ENCODE measurements around the gene GCSAM. TPM values are rescaled to one million over a fixed set of nuclear protein-coding genes. Genes with fewer than 3 reads are reported as not detected.

Gene GCSAM, protein sequence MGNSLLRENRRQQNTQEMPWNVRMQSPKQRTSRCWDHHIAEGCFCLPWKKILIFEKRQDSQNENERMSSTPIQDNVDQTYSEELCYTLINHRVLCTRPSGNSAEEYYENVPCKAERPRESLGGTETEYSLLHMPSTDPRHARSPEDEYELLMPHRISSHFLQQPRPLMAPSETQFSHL
- total RNA-seq (2014; rRNA removed) (not detected in 2 replicates), Bru-seq, nascent RNA (not detected), BruChase-seq, experiment 1, labeled RNA remaining after a 6-hour chase (not detected), BruChase-seq, experiment 2, labeled RNA remaining after a 2-hour chase (not detected)
- long read RNA-seq = 0 reads

DNA sequence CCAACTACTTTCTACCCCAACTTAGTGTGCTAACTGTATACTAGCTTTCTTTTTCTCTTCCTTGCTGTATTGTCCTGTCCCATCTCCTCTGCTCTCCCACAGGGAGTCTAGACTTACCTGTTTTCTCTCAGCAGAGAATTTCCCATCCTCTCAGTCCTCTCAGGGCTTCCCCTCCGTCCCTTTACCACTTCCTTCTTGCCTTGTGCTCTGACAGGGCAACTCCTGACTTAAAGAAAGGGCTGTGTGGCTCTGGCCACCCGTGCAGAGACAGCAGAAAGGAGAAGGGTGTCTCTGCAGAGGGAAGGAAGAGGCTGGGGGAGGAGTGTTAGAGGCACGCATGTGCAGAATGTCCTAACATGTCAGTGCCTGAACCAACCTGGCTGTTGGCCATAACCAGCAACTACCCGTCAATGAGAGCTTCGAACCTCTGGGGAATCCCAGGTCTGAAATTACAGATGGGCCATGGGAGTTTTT lies at the start of gene GCSAM:
Gene GCSAM (minus strand): TSS at position 274 of the 474 bp plus-strand sequence. CDS start 128 bp downstream, at position 146.
- peaks cover 11% of the 10 kb centered on the region for H3K4me1 ChIP-seq (ENCODE audit: insufficient read depth, low read length)
- no peak within 1 kb of the TSS for H3K9ac ChIP-seq (ENCODE audit: low read length)
- H3K79me2 ChIP-seq (ENCODE audit: low read length) = no peaks in the 10 kb centered on the region
- intact Hi-C loops (cut with micrococcal nuclease) = no loop called here
- CTCF ChIA-PET = no interaction called here
- no TSS peak for BruUV-seq (replicated peaks)
- no peaks in the 10 kb centered on the region for H3F3A ChIP-seq (ENCODE audit: low read length, unreplicated experiment)
- TF ChIP-seq EZH2 (IDR thresholded peaks at IDR 0.05; ENCODE audit: low read length, unreplicated experiment) = no peak
- TF ChIP-seq EZH2phosphoT487 (IDR thresholded peaks at IDR 0.05; ENCODE audit: borderline replicate concordance, low read length) = no peak
- TF ChIP-seq, protein P1, sequence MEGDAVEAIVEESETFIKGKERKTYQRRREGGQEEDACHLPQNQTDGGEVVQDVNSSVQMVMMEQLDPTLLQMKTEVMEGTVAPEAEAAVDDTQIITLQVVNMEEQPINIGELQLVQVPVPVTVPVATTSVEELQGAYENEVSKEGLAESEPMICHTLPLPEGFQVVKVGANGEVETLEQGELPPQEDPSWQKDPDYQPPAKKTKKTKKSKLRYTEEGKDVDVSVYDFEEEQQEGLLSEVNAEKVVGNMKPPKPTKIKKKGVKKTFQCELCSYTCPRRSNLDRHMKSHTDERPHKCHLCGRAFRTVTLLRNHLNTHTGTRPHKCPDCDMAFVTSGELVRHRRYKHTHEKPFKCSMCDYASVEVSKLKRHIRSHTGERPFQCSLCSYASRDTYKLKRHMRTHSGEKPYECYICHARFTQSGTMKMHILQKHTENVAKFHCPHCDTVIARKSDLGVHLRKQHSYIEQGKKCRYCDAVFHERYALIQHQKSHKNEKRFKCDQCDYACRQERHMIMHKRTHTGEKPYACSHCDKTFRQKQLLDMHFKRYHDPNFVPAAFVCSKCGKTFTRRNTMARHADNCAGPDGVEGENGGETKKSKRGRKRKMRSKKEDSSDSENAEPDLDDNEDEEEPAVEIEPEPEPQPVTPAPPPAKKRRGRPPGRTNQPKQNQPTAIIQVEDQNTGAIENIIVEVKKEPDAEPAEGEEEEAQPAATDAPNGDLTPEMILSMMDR (conservative IDR thresholded peaks at IDR 0.05; ENCODE audit: low read depth, low read length) = no peak
- H3K4me3 ChIP-seq (ENCODE audit: low read length) = no peak within 1 kb of the TSS
- H3K36me3 ChIP-seq (ENCODE audit: low read depth, low read length) = no peaks in the 10 kb centered on the region
- no peaks in the 10 kb centered on the region for H3K27me3 ChIP-seq (ENCODE audit: low read length)
- H2AFZ ChIP-seq (ENCODE audit: low read length) = no peak within 1 kb of the TSS
- POLR2A ChIA-PET (ENCODE audit: unreplicated experiment) = no interaction called here
- no peaks in the 10 kb centered on the region for H3K9me2 ChIP-seq (replicated peaks; ENCODE audit: low read length)
- H3K4me2 ChIP-seq (ENCODE audit: low read length) = no peak within 1 kb of the TSS
- no peak within 1 kb of the TSS for H3K27ac ChIP-seq (ENCODE audit: low read length)
- DNase-seq = no peak
- no peaks in the 10 kb centered on the region for H3K9me3 ChIP-seq (ENCODE audit: low read length)
- no peak for ATAC-seq
- no peaks in the 10 kb centered on the region for H4K20me1 ChIP-seq (ENCODE audit: low read length)

DNA sequence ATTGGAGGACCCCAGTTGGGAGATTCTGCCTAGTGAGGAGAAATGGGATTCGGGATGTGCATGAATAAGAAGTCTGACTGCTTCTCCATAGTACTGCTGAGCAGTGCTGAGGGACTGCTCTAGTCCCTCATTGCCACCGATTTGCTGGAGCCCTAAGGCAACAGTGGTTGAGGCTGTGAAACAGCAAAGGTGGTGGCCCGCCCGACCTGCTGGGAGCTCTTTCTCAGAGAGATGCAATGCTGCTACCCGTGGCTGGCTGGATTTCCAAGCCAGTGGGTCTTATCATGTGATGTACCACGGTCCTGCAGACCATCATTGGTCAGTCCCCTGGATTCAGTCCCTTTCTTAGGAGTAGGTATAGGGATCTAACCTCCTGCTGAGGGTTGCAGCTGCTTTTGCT lies 42.6 kb upstream of the GCSAM start:
- ATAC-seq (no peak), DNase-seq (no peak)
- no peak overlapping the region for H3K4me2 ChIP-seq (ENCODE audit: low read length)
- H3K27me3 ChIP-seq (ENCODE audit: low read length) = no peaks in the 10 kb centered on the region
- no peak overlapping the region for H2AFZ ChIP-seq (ENCODE audit: low read length)
- no peaks in the 10 kb centered on the region for H3K36me3 ChIP-seq (ENCODE audit: low read depth, low read length)
- ChIA-PET CTCF (no interaction called here), POLR2A (ENCODE audit: unreplicated experiment) (no interaction called here)
- H3K9me2 ChIP-seq (replicated peaks; ENCODE audit: low read length) = no peaks in the 10 kb centered on the region
- TF ChIP-seq, protein P1 (conservative IDR thresholded peaks at IDR 0.05; ENCODE audit: low read depth, low read length) = no peak
- TF ChIP-seq EZH2phosphoT487 (IDR thresholded peaks at IDR 0.05; ENCODE audit: borderline replicate concordance, low read length) (no peak), EZH2 (IDR thresholded peaks at IDR 0.05; ENCODE audit: low read length, unreplicated experiment) (no peak)
- no peaks in the 10 kb centered on the region for H3K4me1 ChIP-seq (ENCODE audit: insufficient read depth, low read length)
- no peaks in the 10 kb centered on the region for H4K20me1 ChIP-seq (ENCODE audit: low read length)
- H3F3A ChIP-seq (ENCODE audit: low read length, unreplicated experiment) = no peaks in the 10 kb centered on the region
- no TSS peak for BruUV-seq (replicated peaks)
- intact Hi-C loops (cut with micrococcal nuclease) = no loop called here
- no peak overlapping the region for H3K27ac ChIP-seq (ENCODE audit: low read length)
- no peak overlapping the region for H3K4me3 ChIP-seq (ENCODE audit: low read length)
- no peaks in the 10 kb centered on the region for H3K79me2 ChIP-seq (ENCODE audit: low read length)
- no peak overlapping the region for H3K9ac ChIP-seq (ENCODE audit: low read length)
- no peaks in the 10 kb centered on the region for H3K9me3 ChIP-seq (ENCODE audit: low read length)

DNA sequence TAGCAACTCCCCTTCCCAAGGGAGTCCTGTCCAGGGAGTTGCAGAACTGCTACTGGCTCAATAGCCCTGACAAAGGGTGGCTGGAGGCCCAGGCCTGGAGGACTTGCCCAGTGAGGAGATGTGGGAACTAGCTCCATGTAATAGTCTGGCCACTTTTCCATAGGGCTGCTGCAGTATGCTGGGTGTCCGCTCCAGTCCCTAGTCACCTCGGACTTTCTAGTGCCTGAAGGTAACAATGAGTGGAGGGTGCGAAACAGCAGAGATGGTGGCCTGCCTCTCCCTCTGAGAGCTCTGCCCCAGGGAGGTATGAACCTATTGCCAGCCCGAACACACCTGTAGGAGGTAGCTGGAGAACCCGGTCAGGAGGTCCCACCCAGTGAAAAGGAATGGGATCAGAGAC lies 42.0 kb upstream of the GCSAM start:
- no peaks in the 10 kb centered on the region for H3K4me1 ChIP-seq (ENCODE audit: insufficient read depth, low read length)
- H3K4me3 ChIP-seq (ENCODE audit: low read length) = no peak overlapping the region
- no peaks in the 10 kb centered on the region for H3K9me2 ChIP-seq (replicated peaks; ENCODE audit: low read length)
- CTCF ChIA-PET = no interaction called here
- H3F3A ChIP-seq (ENCODE audit: low read length, unreplicated experiment) = no peaks in the 10 kb centered on the region
- H3K79me2 ChIP-seq (ENCODE audit: low read length) = no peaks in the 10 kb centered on the region
- POLR2A ChIA-PET (ENCODE audit: unreplicated experiment) = no interaction called here
- H3K9ac ChIP-seq (ENCODE audit: low read length) = no peak overlapping the region
- BruUV-seq (replicated peaks) = no TSS peak
- no peaks in the 10 kb centered on the region for H3K27me3 ChIP-seq (ENCODE audit: low read length)
- no peak overlapping the region for H3K4me2 ChIP-seq (ENCODE audit: low read length)
- DNase-seq = no peak
- TF ChIP-seq, protein P1 (conservative IDR thresholded peaks at IDR 0.05; ENCODE audit: low read depth, low read length) = no peak
- TF ChIP-seq EZH2 (IDR thresholded peaks at IDR 0.05; ENCODE audit: low read length, unreplicated experiment) (no peak), EZH2phosphoT487 (IDR thresholded peaks at IDR 0.05; ENCODE audit: borderline replicate concordance, low read length) (no peak)
- no peak overlapping the region for H3K27ac ChIP-seq (ENCODE audit: low read length)
- no peak overlapping the region for H2AFZ ChIP-seq (ENCODE audit: low read length)
- ATAC-seq = no peak
- no peaks in the 10 kb centered on the region for H3K9me3 ChIP-seq (ENCODE audit: low read length)
- H3K36me3 ChIP-seq (ENCODE audit: low read depth, low read length) = no peaks in the 10 kb centered on the region
- intact Hi-C loops (cut with micrococcal nuclease) = no loop called here
- H4K20me1 ChIP-seq (ENCODE audit: low read length) = no peaks in the 10 kb centered on the region

All from PC-3 (cell line).